Peyer's patch (tissue), 4 donors: ENCODE measurements around the gene VEGFA.

ENCODE experiments used
- CTCF ChIP-seq, 6 experiments: fragments of 450-650 bp in 4 of 6; fragments of 200-600 bp in 2 of 6; sonication (generic) in 1 of 6; IDR thresholded peaks; one replicate each; pipeline ENCODE4 v1.5.1; 2017 to 2019; ENCODE audit warnings: antibody characterized with exemption in 6 of 6, mild to moderate bottlenecking in 3 of 6, moderate library complexity in 1 of 6
- POLR2A ChIP-seq, 2 donors: fragments of 450-650 bp; IDR thresholded peaks; one replicate each; pipeline ENCODE4 v1.5.1; 2017; ENCODE audit warnings: antibody characterized with exemption in 2 of 2, mild to moderate bottlenecking in 2 of 2, moderate library complexity in 2 of 2

GRCh38 chr6:43834528-43835155 lies 64.6 kb downstream of the VEGFA start:
- TF ChIP-seq POLR2A (IDR thresholded peaks at IDR 0.05) (no peak), CTCF (IDR thresholded peaks at IDR 0.05) (no peak)
